ENCODE measurements around the gene TAF10.

Gene TAF10

DNA sequence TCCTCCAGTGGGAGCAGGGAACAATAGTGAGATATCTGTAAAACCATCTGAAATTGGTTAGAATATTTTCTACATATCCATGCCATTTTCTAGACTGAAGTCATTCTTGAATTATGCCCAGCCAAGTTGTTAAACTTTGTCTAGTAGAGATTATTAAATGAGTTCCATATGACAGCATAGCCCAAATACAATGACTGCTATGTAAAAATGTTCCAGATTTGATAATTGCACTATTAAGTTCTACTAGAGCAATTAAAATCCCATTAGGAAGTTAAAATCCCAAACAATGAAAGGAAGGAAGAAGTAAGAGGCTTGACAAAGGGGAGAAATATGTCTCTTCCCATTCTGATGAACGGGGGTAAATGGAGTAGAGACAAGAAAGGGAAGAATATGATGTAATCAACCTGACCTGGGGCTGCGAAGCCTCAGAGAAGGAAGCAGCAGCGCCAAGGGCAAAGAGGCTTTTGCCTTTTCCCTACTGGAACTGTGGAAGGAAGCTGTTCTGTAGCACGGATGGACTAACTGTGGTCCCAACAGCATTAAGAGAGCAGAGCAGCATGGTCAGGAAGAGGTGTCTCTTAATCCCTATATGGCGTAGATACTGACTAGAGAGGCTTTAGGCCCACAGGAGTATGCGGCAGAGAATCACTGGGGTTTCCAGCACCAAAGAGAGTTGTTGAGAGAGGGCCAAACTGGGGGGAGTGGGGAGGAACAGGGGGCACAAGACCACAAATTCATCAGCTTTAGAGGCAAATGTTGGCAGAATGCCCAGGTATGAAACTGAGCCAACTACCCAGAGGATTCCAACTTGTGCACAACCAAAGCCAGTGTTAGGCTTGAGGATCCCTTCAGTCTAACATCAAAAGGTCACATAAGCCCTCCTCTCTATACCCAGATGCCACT is 35.3 kb downstream of the TAF10 start:
- DNase-seq = no peak

GRCh38 chr11:6574816-6575715 is 37.0 kb downstream of the TAF10 start:
- no peak for DNase-seq

GRCh38 chr11:6572215-6572614 is 39.8 kb downstream of the TAF10 start:
- DNase-seq = no peak

- DNase-seq = no peak
Observed at GRCh38 chr11:6571434-6572008, 40.5 kb downstream of the TAF10 start.

GRCh38 chr11:6570691-6571427 is 41.2 kb downstream of the TAF10 start:
- no peak for DNase-seq

- no peak for DNase-seq
Observed at GRCh38 chr11:6569706-6570105, 42.3 kb downstream of the TAF10 start.

GRCh38 chr11:6568191-6568918 is 43.7 kb downstream of the TAF10 start:
- DNase-seq = no peak

DNA sequence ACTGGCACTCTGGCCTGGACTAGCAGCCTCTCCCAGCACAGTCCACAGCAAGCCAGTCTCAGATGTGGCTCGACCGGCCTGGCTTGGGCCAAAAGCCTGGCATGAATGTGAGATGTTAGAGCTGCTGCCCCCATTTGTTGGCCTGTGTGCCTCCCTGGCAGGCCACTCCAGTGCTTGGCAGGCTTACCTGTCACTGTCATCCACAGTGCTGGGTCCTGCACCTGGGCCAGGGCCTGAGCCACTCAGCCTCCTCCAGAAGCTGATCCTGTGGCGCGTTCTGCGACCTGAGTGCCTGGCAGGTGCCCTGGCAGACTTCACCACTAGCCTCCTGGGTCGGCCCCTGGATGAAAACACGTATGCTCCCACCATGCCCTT is 44.7 kb downstream of the TAF10 start:
- DNase-seq = no peak

GRCh38 chr11:6566704-6567370 is 45.2 kb downstream of the TAF10 start:
- DNase-seq = no peak

GRCh38 chr11:6565988-6566703 is 45.9 kb downstream of the TAF10 start:
- no peak for DNase-seq

DNA sequence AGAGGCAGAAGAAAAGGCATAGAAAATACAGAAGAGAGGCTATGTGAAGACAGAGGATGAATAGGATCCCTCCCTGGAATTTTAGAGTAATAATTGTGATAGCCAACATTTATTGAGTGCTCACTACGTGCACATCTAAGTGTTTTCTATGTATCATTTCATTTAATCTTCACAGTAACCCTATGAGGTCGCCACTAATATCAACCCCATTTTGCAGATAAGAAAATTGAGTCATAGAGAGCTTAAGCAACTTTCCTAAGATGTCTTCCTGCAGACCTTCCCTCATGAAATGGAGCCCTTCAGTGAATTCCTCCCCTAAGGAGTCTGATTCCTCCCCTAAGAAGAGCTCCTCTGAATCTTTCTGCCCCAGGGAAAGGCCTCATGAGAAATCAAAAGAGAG is 46.7 kb downstream of the TAF10 start:
- no peak for DNase-seq

- DNase-seq = no peak
Observed at GRCh38 chr11:6563667-6564066, 48.3 kb downstream of the TAF10 start.

DNA sequence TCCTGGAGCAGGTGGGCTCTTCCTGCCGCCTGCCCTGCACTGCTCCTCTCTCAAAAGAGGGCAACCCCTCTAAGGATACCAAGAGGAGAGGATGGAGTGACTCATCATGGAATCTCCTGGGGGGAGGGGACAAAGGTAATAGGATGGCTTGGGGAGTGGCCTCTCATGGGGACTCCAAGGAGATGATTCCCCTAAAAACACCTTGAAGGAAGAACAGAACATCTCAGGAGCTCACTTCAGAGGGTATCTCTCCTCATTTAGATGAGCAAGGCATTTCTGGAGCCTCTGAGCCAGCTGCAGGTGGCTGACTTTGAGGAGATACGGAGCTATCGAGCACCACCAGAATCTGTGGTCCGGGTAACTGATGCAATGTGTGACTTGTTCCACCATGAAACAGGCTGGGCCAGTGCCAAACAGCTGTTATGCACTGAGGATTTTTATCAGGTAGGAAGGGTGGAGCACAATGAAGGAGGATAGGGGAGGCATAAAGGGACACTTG is 48.8 kb downstream of the TAF10 start:
- DNase-seq = no peak

DNA sequence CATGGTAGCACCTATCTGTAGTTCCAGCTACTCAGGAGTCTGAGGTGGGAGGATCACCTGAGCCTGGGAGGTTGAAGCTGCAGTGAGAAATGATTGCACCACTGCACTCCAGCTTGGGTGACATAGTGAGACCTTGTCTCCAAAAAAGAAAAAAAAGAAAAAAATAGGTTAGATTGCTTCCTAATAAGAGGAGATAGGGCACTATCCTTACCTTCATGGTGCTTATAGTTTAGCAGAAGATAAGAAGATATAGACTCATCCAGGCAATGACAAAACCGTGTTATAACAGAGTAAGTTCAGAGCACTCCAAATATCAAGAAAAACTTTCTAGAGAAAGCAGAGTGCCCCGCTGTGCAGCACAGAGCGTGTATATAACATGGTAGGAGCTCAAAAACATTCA is 50.7 kb downstream of the TAF10 start:
- no peak for DNase-seq

Measured in activated CD4-positive, alpha-beta T cell treated with anti-CD3 and anti-CD28 coated beads, Interleukin-2, Interleukin-6, amounts not matched to agents 100 ng/mL and 50 ng/mL, durations not matched to agents 16 hours and 8 hours (primary cell).